ENCODE measurements around the gene RC3H2. TPM values are rescaled to one million over a fixed set of nuclear protein-coding genes. Genes with fewer than 3 reads are reported as not detected.

Gene RC3H2
- total and polyA plus RNA-seq, 10 of the 15 experiments (the other 5 are each of a cell fraction or from before 2014, with no cell fraction given): 7.2 to 25.5 (median 16.1) TPM

DNA sequence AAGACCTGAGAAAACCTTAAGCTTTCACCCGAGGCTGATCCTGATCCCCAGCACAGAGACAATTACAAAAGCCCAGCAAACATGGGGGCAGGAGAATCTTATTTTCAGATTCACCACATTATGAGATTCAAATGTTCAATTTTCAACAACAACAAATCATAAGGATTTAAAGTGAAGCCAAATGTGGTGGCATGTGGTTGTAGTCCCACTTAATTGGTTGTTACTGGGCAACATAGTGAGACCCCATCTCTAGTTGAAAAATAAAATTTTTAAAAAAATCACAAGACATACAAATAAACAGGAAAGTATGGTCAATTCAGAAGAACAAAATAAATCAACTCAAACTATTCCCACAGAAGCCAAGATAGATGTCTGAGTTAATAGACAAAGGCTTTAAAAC is 31.7 kb upstream of the RC3H2 start (continued):
- TF ChIP-seq, protein P1, sequence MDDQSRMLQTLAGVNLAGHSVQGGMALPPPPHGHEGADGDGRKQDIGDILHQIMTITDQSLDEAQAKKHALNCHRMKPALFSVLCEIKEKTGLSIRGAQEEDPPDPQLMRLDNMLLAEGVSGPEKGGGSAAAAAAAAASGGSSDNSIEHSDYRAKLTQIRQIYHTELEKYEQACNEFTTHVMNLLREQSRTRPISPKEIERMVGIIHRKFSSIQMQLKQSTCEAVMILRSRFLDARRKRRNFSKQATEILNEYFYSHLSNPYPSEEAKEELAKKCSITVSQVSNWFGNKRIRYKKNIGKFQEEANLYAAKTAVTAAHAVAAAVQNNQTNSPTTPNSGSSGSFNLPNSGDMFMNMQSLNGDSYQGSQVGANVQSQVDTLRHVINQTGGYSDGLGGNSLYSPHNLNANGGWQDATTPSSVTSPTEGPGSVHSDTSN (IDR thresholded peaks at IDR 0.05; ENCODE audit: insufficient replicate concordance, low read depth, low read length): no peak
- TF ChIP-seq, protein P2, sequence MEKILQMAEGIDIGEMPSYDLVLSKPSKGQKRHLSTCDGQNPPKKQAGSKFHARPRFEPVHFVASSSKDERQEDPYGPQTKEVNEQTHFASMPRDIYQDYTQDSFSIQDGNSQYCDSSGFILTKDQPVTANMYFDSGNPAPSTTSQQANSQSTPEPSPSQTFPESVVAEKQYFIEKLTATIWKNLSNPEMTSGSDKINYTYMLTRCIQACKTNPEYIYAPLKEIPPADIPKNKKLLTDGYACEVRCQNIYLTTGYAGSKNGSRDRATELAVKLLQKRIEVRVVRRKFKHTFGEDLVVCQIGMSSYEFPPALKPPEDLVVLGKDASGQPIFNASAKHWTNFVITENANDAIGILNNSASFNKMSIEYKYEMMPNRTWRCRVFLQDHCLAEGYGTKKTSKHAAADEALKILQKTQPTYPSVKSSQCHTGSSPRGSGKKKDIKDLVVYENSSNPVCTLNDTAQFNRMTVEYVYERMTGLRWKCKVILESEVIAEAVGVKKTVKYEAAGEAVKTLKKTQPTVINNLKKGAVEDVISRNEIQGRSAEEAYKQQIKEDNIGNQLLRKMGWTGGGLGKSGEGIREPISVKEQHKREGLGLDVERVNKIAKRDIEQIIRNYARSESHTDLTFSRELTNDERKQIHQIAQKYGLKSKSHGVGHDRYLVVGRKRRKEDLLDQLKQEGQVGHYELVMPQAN (conservative IDR thresholded peaks at IDR 0.05): no peak
- TF ChIP-seq BHLHE40 (IDR thresholded peaks at IDR 0.05; ENCODE audit: borderline replicate concordance in 1 of 2, low read depth in 2 of 2, low read length in 1 of 2): no peak
- TF ChIP-seq CEBPB (IDR thresholded peaks at IDR 0.05; ENCODE audit: borderline replicate concordance in 1 of 2, low read depth in 2 of 2, low read length in 2 of 2): no peak
- no peak for TF ChIP-seq SREBF2 (IDR thresholded peaks at IDR 0.05; ENCODE audit: low read length)
- no peak for TF ChIP-seq NFYB (IDR thresholded peaks at IDR 0.05; ENCODE audit: insufficient read depth, low read depth, low read length)
- no peak for TF ChIP-seq CBX3 (IDR thresholded peaks at IDR 0.05; ENCODE audit: borderline replicate concordance, low read depth)
- TF ChIP-seq NFIC (IDR thresholded peaks at IDR 0.05; ENCODE audit: low read depth, low read length): no peak
- TF ChIP-seq ETV6 (conservative IDR thresholded peaks at IDR 0.05 in 1 of 2, IDR thresholded peaks at IDR 0.05 in 1 of 2; ENCODE audit: borderline replicate concordance in 1 of 2, low read depth in 1 of 2): no peak
